MM.1S (cell line): ENCODE data around the gene HDDC3.

ENCODE experiments used
- DNase-seq: peaks from one replicate; pipeline ENCODE4 v3.0.0-alpha.2; 2015
- H2AFZ ChIP-seq: fragments of 300-600 bp; sonication (generic); 2 replicates; pipeline ENCODE4 v1.6.0; 2016; ENCODE audit warnings: antibody characterized with exemption, low read length
- H3F3A ChIP-seq: fragments of 300-600 bp; sonication (generic); 2 replicates; pipeline ENCODE4 v1.6.1; 2016; ENCODE audit warnings: mild to moderate bottlenecking, antibody characterized with exemption, low read length, moderate library complexity, mixed read lengths; ENCODE audit not compliant: insufficient read depth
- H3K27ac ChIP-seq: fragments of 300-600 bp; sonication (generic); 2 replicates; pipeline ENCODE4 v1.5.1; 2016; ENCODE audit warnings: mild to moderate bottlenecking, low read length
- H3K27me3 ChIP-seq: fragments of 300-600 bp; sonication (generic); replicated peaks from 2 replicates; pipeline ENCODE4 v1.6.0; 2016; ENCODE audit warnings: low read length; ENCODE audit not compliant: insufficient read depth
- H3K36me3 ChIP-seq: fragments of 300-600 bp; sonication (generic); replicated peaks from 2 replicates; pipeline ENCODE4 v1.6.1; 2016; ENCODE audit warnings: mild to moderate bottlenecking, low read length, mixed read lengths; ENCODE audit not compliant: insufficient read depth
- H3K4me1 ChIP-seq: fragments of 300-600 bp; sonication (generic); 2 replicates; pipeline ENCODE4 v1.6.1; 2016; ENCODE audit warnings: low read length, mixed read lengths
- H3K4me2 ChIP-seq: fragments of 300-600 bp; sonication (generic); 2 replicates; pipeline ENCODE4 v1.6.0; 2016; ENCODE audit warnings: low read depth, low read length
- H3K4me3 ChIP-seq: fragments of 300-600 bp; sonication (generic); 2 replicates; pipeline ENCODE4 v1.5.1; 2016; ENCODE audit warnings: low read length, mixed read lengths
- H3K79me2 ChIP-seq: fragments of 300-600 bp; sonication (generic); 2 replicates; pipeline ENCODE4 v1.6.1; 2016; ENCODE audit warnings: mixed run types, low read length, mixed read lengths
- H3K9ac ChIP-seq: fragments of 300-600 bp; sonication (generic); 2 replicates; pipeline ENCODE4 v1.6.1; 2016; ENCODE audit warnings: low read length, mixed read lengths
- H3K9me2 ChIP-seq: fragments of 300-600 bp; sonication (generic); replicated peaks from 2 replicates; pipeline ENCODE4 v1.6.1; 2016; ENCODE audit warnings: mild to moderate bottlenecking, low read length, mixed read lengths; ENCODE audit not compliant: insufficient read depth
- H3K9me3 ChIP-seq: fragments of 300-600 bp; sonication (generic); replicated peaks from 2 replicates; pipeline ENCODE4 v1.6.1; 2016; ENCODE audit warnings: mild to moderate bottlenecking, low read length, mixed read lengths; ENCODE audit not compliant: insufficient read depth
- H4K20me1 ChIP-seq: fragments of 300-600 bp; sonication (generic); 2 replicates; pipeline ENCODE4 v1.6.1; 2016; ENCODE audit warnings: mild to moderate bottlenecking, low read length, moderate library complexity, mixed read lengths; ENCODE audit not compliant: insufficient read depth
- EZH2 ChIP-seq: fragments of 300-600 bp; sonication (generic); optimal IDR thresholded peaks from 2 replicates; pipeline ENCODE3; 2017; ENCODE audit warnings: low read depth, mild to moderate bottlenecking, antibody characterized with exemption, low read length, mixed read lengths
- EZH2phosphoT487 ChIP-seq: fragments of 300-600 bp; sonication (generic); IDR thresholded peaks from 2 replicates; pipeline ENCODE4 v1.6.1; 2018; ENCODE audit warnings: antibody characterized with exemption, low read length
- TF ChIP-seq, protein P1 (sequence below): fragments of 300-600 bp; sonication (generic); IDR thresholded peaks from 2 replicates; pipeline ENCODE4 v1.5.1; 2016; ENCODE audit warnings: antibody characterized with exemption, low read length, mixed read lengths

Gene HDDC3, protein sequence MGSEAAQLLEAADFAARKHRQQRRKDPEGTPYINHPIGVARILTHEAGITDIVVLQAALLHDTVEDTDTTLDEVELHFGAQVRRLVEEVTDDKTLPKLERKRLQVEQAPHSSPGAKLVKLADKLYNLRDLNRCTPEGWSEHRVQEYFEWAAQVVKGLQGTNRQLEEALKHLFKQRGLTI

DNA sequence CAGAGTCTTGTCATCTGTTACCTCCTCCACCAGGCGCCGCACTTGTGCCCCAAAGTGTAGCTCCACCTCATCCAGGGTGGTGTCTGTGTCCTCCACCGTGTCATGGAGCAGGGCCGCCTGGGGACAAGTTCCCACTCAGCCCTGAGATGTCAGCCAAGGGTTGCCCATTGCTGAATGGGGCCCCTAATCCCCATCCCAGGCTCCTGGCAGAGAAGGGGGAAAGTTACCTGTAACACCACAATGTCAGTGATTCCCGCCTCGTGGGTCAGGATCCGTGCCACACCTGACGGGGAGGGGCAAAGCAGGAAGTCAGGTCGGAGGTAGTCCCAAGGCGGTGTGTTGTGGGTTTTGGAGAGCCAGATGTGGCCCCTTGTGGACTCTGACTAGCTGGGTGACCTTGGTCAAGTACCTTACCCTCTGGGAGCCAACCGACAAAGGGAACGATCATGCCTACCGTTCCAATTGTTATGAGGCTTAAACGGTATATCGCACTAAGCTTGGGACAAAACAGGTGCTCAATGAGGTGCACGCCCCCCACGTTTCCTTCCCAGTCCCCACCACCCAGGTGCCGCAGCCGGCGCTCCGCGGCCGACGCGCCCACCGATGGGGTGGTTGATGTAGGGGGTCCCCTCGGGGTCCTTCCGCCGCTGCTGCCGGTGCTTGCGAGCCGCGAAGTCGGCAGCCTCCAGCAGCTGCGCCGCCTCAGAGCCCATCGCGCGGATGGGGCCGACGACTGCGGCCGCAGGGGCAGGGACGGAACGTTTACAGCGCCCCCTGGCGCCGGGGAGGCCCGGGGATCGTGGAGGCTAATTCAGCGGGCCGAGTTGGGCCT, at the start of gene HDDC3:
Gene HDDC3 (minus strand): TSS at position 722 of the 832 bp plus-strand sequence. CDS start 9 bp downstream, at position 713.
- H2AFZ ChIP-seq, result peak within 1 kb of the TSS; percentile 89
- no peaks in the 10 kb centered on the region for H3K9me2 ChIP-seq
- no peaks in the 10 kb centered on the region for H4K20me1 ChIP-seq
- TF ChIP-seq, protein P1, sequence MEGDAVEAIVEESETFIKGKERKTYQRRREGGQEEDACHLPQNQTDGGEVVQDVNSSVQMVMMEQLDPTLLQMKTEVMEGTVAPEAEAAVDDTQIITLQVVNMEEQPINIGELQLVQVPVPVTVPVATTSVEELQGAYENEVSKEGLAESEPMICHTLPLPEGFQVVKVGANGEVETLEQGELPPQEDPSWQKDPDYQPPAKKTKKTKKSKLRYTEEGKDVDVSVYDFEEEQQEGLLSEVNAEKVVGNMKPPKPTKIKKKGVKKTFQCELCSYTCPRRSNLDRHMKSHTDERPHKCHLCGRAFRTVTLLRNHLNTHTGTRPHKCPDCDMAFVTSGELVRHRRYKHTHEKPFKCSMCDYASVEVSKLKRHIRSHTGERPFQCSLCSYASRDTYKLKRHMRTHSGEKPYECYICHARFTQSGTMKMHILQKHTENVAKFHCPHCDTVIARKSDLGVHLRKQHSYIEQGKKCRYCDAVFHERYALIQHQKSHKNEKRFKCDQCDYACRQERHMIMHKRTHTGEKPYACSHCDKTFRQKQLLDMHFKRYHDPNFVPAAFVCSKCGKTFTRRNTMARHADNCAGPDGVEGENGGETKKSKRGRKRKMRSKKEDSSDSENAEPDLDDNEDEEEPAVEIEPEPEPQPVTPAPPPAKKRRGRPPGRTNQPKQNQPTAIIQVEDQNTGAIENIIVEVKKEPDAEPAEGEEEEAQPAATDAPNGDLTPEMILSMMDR, result peak; percentile 87
- no peak for TF ChIP-seq EZH2
- H3K27me3 ChIP-seq, result no peaks in the 10 kb centered on the region
- peaks cover 31% of the 10 kb centered on the region for H3K4me1 ChIP-seq
- peak within 1 kb of the TSS; percentile 88 for H3K27ac ChIP-seq
- DNase-seq, result peak; percentile 96
- H3K9ac ChIP-seq, result peak within 1 kb of the TSS; percentile 82
- H3K9me3 ChIP-seq, result no peaks in the 10 kb centered on the region
- peak within 1 kb of the TSS; percentile 85 for H3K4me2 ChIP-seq
- H3K79me2 ChIP-seq, result peaks cover 30% of the 10 kb centered on the region
- H3K36me3 ChIP-seq, result no peaks in the 10 kb centered on the region
- peaks cover 42% of the 10 kb centered on the region for H3F3A ChIP-seq
- peak within 1 kb of the TSS; percentile 80 for H3K4me3 ChIP-seq

DNA sequence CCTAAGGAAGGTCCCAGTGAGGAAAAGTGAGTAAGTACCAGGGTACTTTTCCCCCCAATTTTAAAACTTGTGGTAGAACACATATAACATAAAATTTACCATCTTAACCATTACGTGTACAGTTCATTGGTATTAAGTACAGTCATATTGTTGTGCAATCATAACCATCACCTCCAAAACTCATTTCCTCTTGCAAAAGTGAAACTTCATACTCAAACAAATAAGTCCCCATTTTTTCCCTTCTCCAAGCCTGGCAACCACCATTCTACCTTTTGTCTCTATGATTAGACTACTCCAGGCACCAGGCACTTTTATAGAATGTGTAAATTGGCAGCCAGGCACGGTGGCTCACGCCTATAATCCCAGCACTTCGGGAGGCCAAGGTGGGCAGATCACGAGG, 49.8 kb upstream of the HDDC3 start:
- TF ChIP-seq EZH2, result no peak
- TF ChIP-seq EZH2phosphoT487, result no peak
- TF ChIP-seq, protein P1, result no peak
- Histone ChIP-seq H3K9ac (no peak overlapping the region), H3K27ac (no peak overlapping the region), H3K4me3 (no peak overlapping the region), H3K9me3 (no peaks in the 10 kb centered on the region), H3F3A (peaks cover under 1% of the 10 kb centered on the region), H3K4me2 (no peak overlapping the region), H2AFZ (no peak overlapping the region), H3K79me2 (peaks cover 69% of the 10 kb centered on the region), H3K4me1 (peaks cover 5% of the 10 kb centered on the region; the same call in 1 of the 2 replicates), H3K27me3 (no peaks in the 10 kb centered on the region), H3K36me3 (peaks cover 37% of the 10 kb centered on the region), H3K9me2 (no peaks in the 10 kb centered on the region), H4K20me1 (peaks cover 2% of the 10 kb centered on the region; the same call in 1 of the 2 replicates)
- no peak for DNase-seq

GRCh38 chr15:90981681-90982080, 49.3 kb upstream of the HDDC3 start:
- no peak overlapping the region for H3K4me2 ChIP-seq
- no peak for TF ChIP-seq EZH2phosphoT487
- TF ChIP-seq, protein P1, result no peak
- TF ChIP-seq EZH2, result no peak
- peaks cover under 1% of the 10 kb centered on the region; the same call in 1 of the 2 replicates for H3K4me1 ChIP-seq
- H3K4me3 ChIP-seq, result no peak overlapping the region
- H3K9me2 ChIP-seq, result no peaks in the 10 kb centered on the region
- no peak overlapping the region for H3K27ac ChIP-seq
- no peak overlapping the region for H2AFZ ChIP-seq
- DNase-seq, result no peak
- peaks cover 37% of the 10 kb centered on the region for H3K36me3 ChIP-seq
- H3K79me2 ChIP-seq, result peaks cover 65% of the 10 kb centered on the region
- H3K9me3 ChIP-seq, result no peaks in the 10 kb centered on the region
- no peaks in the 10 kb centered on the region for H3K27me3 ChIP-seq
- H3K9ac ChIP-seq, result no peak overlapping the region
- H3F3A ChIP-seq, result no peaks in the 10 kb centered on the region
- 0 out of 2 replicates have a peak, but pooled peaks cover 2% of the 10 kb centered on the region for H4K20me1 ChIP-seq
